Loucy (cell line): Measurements from ENCODE around the gene THOP1.

Experiments
- CTCF ChIP-seq: fragments of 200-600 bp; sonication (generic); conservative IDR thresholded peaks from 2 replicates; pipeline ENCODE4 v1.5.1; 2014; ENCODE audit warnings: mild to moderate bottlenecking, antibody characterized with exemption, low read length
- EZH2phosphoT487 ChIP-seq: fragments of 200-600 bp; IDR thresholded peaks from 2 replicates; pipeline ENCODE4 v1.6.1; 2018; ENCODE audit warnings: antibody characterized with exemption, mild to moderate bottlenecking, moderate library complexity, borderline replicate concordance

GRCh38 chr19:2764945-2765344, 20.4 kb upstream of the THOP1 start:
- TF ChIP-seq CTCF (no peak), EZH2phosphoT487 (no peak)
